SK-N-SH (cell line): Measurements from ENCODE around the gene REG3A. TPM values are rescaled to one million over a fixed set of nuclear protein-coding genes. Genes with fewer than 3 reads are reported as not detected.

ENCODE experiments used
- CTCF ChIA-PET: fragments of 300-600, 350-600 bp; formaldehyde crosslinking; extraction: SDS; loops from one replicate; lab custom pipeline; 2021; lab: Yijun Ruan, JAX
- POLR2A ChIA-PET: fragments of 350-600 bp; sonication (Branson Sonifier 250); formaldehyde crosslinking; extraction: SDS; loops from one replicate; lab custom pipeline; 2020; ENCODE audit warnings: antibody characterized with exemption, inconsistent platforms; lab: Yijun Ruan, JAX
- DNase-seq: peaks from one replicate; pipeline ENCODE4 v3.0.0; 2012
- H2AFZ ChIP-seq: fragments of 200-600 bp; sonication (generic); 2 replicates; pipeline ENCODE4 v1.8.1; 2016; ENCODE audit warnings: antibody characterized with exemption, mild to moderate bottlenecking, low read depth
- H3F3A ChIP-seq: fragments of 200-600 bp; sonication (generic); replicated peaks from 2 replicates; pipeline ENCODE3; 2016; ENCODE audit warnings: antibody characterized with exemption, mild to moderate bottlenecking; ENCODE audit not compliant: insufficient read depth
- H3K27ac ChIP-seq, 2 experiments: fragments of 200-500 bp in 1 of 2; fragments of 200-600 bp in 1 of 2; sonication (Bioruptor generic) in 1 of 2; sonication (generic), shearing (Covaris generic) in 1 of 2; 2 replicates each; pipeline versions ENCODE4 v1.5.1 to v1.6.1; 2014 to 2016; ENCODE audit warnings: low read depth in 2 of 2, inconsistent platforms in 1 of 2, low read length in 1 of 2, mild to moderate bottlenecking in 1 of 2, mixed read lengths in 1 of 2
- H3K27me3 ChIP-seq: fragments of 200-600 bp; sonication (generic), shearing (Covaris generic); 2 replicates; pipeline ENCODE4 v1.6.1; 2016; ENCODE audit warnings: mixed run types; ENCODE audit not compliant: insufficient read depth
- H3K36me3 ChIP-seq, 2 experiments: fragments of 200-500 bp in 1 of 2; fragments of 200-600 bp in 1 of 2; sonication (Bioruptor generic) in 1 of 2; sonication (generic) in 1 of 2; replicated peaks in 1 of 2; 2 replicates each; pipeline versions ENCODE3 to v1.5.1; 2014 to 2016; ENCODE audit warnings: low read length in 1 of 2, mild to moderate bottlenecking in 1 of 2; ENCODE audit not compliant: insufficient read depth in 2 of 2, control insufficient read depth in 1 of 2
- H3K4me1 ChIP-seq, 2 experiments: fragments of 200-500 bp in 1 of 2; fragments of 200-600 bp in 1 of 2; sonication (Bioruptor generic) in 1 of 2; sonication (generic), shearing (Covaris generic) in 1 of 2; 2 replicates each; pipeline versions ENCODE4 v1.5.1 to v1.6.1; 2014 to 2016; ENCODE audit warnings: low read depth in 1 of 2, low read length in 1 of 2, mixed run types in 1 of 2; ENCODE audit not compliant: insufficient read depth in 2 of 2, control insufficient read depth in 1 of 2
- H3K4me2 ChIP-seq: fragments of 200-600 bp; sonication (generic), shearing (Covaris generic); 2 replicates; pipeline ENCODE4 v1.6.1; 2017; ENCODE audit warnings: mixed run types
- H3K4me3 ChIP-seq, 2 experiments: fragments of 200-500 bp in 1 of 2; fragments of 200-600 bp in 1 of 2; sonication (Bioruptor generic) in 1 of 2; sonication (generic), shearing (Covaris generic) in 1 of 2; 2 replicates each; pipeline versions ENCODE4 v1.5.1 to v1.8.1; 2014 to 2016; ENCODE audit warnings: low read depth in 2 of 2, inconsistent platforms in 1 of 2, low read length in 1 of 2, mild to moderate bottlenecking in 1 of 2, mixed read lengths in 1 of 2, moderate library complexity in 1 of 2
- H3K79me2 ChIP-seq: fragments of 200-600 bp; sonication (generic); 2 replicates; pipeline ENCODE4 v1.8.1; 2017; ENCODE audit warnings: mild to moderate bottlenecking; ENCODE audit not compliant: insufficient read depth
- H3K9ac ChIP-seq: fragments of 200-600 bp; sonication (generic); 2 replicates; pipeline ENCODE4 v1.6.1; 2017; ENCODE audit warnings: mixed run types
- H3K9me2 ChIP-seq: fragments of 200-600 bp; sonication (generic); 2 replicates; pipeline ENCODE4 v1.6.1; 2017; ENCODE audit warnings: mixed run types
- H3K9me3 ChIP-seq: fragments of 200-600 bp; sonication (generic); 2 replicates; pipeline ENCODE4 v1.6.1; 2017; ENCODE audit warnings: mixed run types, mild to moderate bottlenecking, moderate library complexity
- H4K20me1 ChIP-seq: fragments of 200-600 bp; sonication (generic); 2 replicates; pipeline ENCODE4 v1.6.1; 2017; ENCODE audit warnings: mild to moderate bottlenecking, mixed run types; ENCODE audit not compliant: insufficient read depth
- ELF1 ChIP-seq: IDR thresholded peaks from 2 replicates; pipeline ENCODE4 v1.4.0; 2012
- EP300 ChIP-seq, 2 experiments: IDR thresholded peaks; 2 replicates each; pipeline versions ENCODE4 v1.4.0 to v1.6.1; 2012; ENCODE audit warnings: borderline replicate concordance in 1 of 2, low read depth in 1 of 2, low read length in 1 of 2
- EZH2phosphoT487 ChIP-seq: fragments of 200-600 bp; sonication (generic); IDR thresholded peaks from 2 replicates; pipeline ENCODE4 v1.6.1; 2017; ENCODE audit warnings: low read depth, mixed run types, mild to moderate bottlenecking, antibody characterized with exemption, moderate library complexity, borderline replicate concordance
- FOSL2 ChIP-seq: IDR thresholded peaks from 2 replicates; pipeline ENCODE4 v1.4.0; 2012; ENCODE audit warnings: low read depth, mild to moderate bottlenecking, moderate library complexity, borderline replicate concordance
- FOXJ3 ChIP-seq: sonication (generic); formaldehyde crosslinking; IDR thresholded peaks from 2 replicates; pipeline ENCODE4 v1.5.1; 2020; ENCODE audit warnings: mild to moderate bottlenecking, missing genetic modification reagents
- MXI1 ChIP-seq: IDR thresholded peaks from 2 replicates; pipeline ENCODE4 v1.6.1; 2012; ENCODE audit warnings: mild to moderate bottlenecking, low read depth, low read length, improper control_type of control experiment
- PBX3 ChIP-seq: IDR thresholded peaks from 2 replicates; pipeline ENCODE4; 2012
- RXRA ChIP-seq: IDR thresholded peaks from 2 replicates; pipeline ENCODE4 v1.4.0; 2012; ENCODE audit warnings: low read depth, mild to moderate bottlenecking, borderline replicate concordance
- TCF12 ChIP-seq: IDR thresholded peaks from 2 replicates; pipeline ENCODE4 v1.4.0; 2012
- USF2 ChIP-seq: fragments of 150-350 bp; IDR thresholded peaks from 2 replicates; pipeline ENCODE4 v1.6.1; 2017; ENCODE audit warnings: antibody characterized with exemption, low read length, low read depth, borderline replicate concordance
- YY1 ChIP-seq: IDR thresholded peaks from 2 replicates; pipeline ENCODE4 v1.4.0; 2012; ENCODE audit warnings: low read depth, mild to moderate bottlenecking
- WGBS: methylation state at CpG from one replicate; pipeline ENCODE4 v1.1.6; 2017; ENCODE audit warnings: low lambda C conversion rate; 5-methylcytosine and 5-hydroxymethylcytosine counted together
- polyA plus RNA-seq, 3 experiments: library from polyadenylated mRNA; depleted of rRNA; stranded (reverse); fragments of >200 nt; gene quantifications; 2 replicates each; pipeline ENCODE4 v1.2.3, GENCODE V29; 2012
- TF ChIP-seq, protein P1 (sequence below): IDR thresholded peaks from 2 replicates; pipeline ENCODE4 v1.4.0; 2012; ENCODE audit warnings: low read depth, borderline replicate concordance
- TF ChIP-seq, protein P2 (sequence below): fragments of 150-350 bp; IDR thresholded peaks from 2 replicates; pipeline ENCODE4 v1.6.1; 2016; ENCODE audit warnings: mild to moderate bottlenecking, low read depth, low read length
- TF ChIP-seq, protein P3 (sequence below): IDR thresholded peaks from 2 replicates; pipeline ENCODE4 v1.4.0; 2012; ENCODE audit warnings: low read depth, borderline replicate concordance

REG3A gene
- polyA plus RNA-seq, 1 of the 3 experiments (the other 2 are of a cell fraction), result not detected

GRCh38 chr2:79114797-79115494 is 44.6 kb downstream of the REG3A start:
- no peaks in the 10 kb centered on the region for H4K20me1 ChIP-seq
- TF ChIP-seq USF2 (no peak), MXI1 (no peak), EZH2phosphoT487 (no peak), EP300 (IDR thresholded peaks at IDR 0.05; ENCODE audit: borderline replicate concordance in 1 of 2, low read depth in 1 of 2, low read length in 1 of 2) (no peak), FOXJ3 (no peak), PBX3 (no peak), FOSL2 (no peak), RXRA (no peak), YY1 (no peak), TCF12 (no peak), ELF1 (no peak)
- TF ChIP-seq, protein P1, sequence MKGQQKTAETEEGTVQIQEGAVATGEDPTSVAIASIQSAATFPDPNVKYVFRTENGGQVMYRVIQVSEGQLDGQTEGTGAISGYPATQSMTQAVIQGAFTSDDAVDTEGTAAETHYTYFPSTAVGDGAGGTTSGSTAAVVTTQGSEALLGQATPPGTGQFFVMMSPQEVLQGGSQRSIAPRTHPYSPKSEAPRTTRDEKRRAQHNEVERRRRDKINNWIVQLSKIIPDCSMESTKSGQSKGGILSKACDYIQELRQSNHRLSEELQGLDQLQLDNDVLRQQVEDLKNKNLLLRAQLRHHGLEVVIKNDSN, result no peak
- TF ChIP-seq, protein P2, sequence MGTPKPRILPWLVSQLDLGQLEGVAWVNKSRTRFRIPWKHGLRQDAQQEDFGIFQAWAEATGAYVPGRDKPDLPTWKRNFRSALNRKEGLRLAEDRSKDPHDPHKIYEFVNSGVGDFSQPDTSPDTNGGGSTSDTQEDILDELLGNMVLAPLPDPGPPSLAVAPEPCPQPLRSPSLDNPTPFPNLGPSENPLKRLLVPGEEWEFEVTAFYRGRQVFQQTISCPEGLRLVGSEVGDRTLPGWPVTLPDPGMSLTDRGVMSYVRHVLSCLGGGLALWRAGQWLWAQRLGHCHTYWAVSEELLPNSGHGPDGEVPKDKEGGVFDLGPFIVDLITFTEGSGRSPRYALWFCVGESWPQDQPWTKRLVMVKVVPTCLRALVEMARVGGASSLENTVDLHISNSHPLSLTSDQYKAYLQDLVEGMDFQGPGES, result no peak
- TF ChIP-seq, protein P3, sequence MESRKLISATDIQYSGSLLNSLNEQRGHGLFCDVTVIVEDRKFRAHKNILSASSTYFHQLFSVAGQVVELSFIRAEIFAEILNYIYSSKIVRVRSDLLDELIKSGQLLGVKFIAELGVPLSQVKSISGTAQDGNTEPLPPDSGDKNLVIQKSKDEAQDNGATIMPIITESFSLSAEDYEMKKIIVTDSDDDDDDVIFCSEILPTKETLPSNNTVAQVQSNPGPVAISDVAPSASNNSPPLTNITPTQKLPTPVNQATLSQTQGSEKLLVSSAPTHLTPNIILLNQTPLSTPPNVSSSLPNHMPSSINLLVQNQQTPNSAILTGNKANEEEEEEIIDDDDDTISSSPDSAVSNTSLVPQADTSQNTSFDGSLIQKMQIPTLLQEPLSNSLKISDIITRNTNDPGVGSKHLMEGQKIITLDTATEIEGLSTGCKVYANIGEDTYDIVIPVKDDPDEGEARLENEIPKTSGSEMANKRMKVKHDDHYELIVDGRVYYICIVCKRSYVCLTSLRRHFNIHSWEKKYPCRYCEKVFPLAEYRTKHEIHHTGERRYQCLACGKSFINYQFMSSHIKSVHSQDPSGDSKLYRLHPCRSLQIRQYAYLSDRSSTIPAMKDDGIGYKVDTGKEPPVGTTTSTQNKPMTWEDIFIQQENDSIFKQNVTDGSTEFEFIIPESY, result no peak
- no peak overlapping the region for H3K4me3 ChIP-seq
- DNase-seq, result no peak
- 7% methylated on average over 3 of the region's 3 CpGs for WGBS
- no peaks in the 10 kb centered on the region for H3F3A ChIP-seq
- no peaks in the 10 kb centered on the region for H3K4me1 ChIP-seq
- no peak overlapping the region for H3K9ac ChIP-seq
- H3K36me3 ChIP-seq, result no peaks in the 10 kb centered on the region
- no peaks in the 10 kb centered on the region for H3K9me3 ChIP-seq
- no peaks in the 10 kb centered on the region for H3K9me2 ChIP-seq
- H2AFZ ChIP-seq, result no peak overlapping the region
- H3K4me2 ChIP-seq, result no peak overlapping the region
- POLR2A ChIA-PET, result no interaction called here
- H3K79me2 ChIP-seq, result no peaks in the 10 kb centered on the region
- H3K27me3 ChIP-seq, result no peaks in the 10 kb centered on the region
- CTCF ChIA-PET, result no interaction called here
- no peak overlapping the region for H3K27ac ChIP-seq
